Stimulated activated CD4-positive, alpha-beta T cell treated with anti-CD3 and anti-CD28 coated beads, Interleukin-12 subunit alpha, Interleukin-12 subunit beta, amount 100 ng/mL, for 48 hours (primary cell): ENCODE measurements around the gene CLMP.

ENCODE experiments used
- DNase-seq, 3 donors: peaks; one replicate each; pipeline ENCODE4 v3.0.0-alpha.2; 2020; ENCODE audit warnings: low read depth in 2 of 3, low spot score in 1 of 3

Gene CLMP

DNA sequence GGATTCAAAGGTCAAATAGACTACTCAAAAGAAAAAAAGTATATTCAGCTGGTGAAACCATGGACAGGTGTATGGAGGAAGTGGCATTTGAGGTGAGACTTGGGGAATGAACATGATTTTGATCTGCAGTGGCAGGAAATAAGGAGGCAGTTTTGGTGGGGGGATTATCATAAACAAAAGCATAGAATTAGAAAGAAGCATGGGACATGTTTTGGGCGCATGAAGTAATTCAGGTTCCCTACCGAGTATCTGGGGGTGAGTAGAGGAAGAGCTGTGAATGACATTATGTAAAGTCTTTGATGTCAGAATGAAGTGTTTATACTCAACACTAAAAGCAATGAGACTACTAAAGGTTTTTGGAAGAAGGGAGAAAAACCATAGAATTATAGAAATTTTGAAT is 3.1 kb downstream of the CLMP start:
- no peak for DNase-seq

DNA sequence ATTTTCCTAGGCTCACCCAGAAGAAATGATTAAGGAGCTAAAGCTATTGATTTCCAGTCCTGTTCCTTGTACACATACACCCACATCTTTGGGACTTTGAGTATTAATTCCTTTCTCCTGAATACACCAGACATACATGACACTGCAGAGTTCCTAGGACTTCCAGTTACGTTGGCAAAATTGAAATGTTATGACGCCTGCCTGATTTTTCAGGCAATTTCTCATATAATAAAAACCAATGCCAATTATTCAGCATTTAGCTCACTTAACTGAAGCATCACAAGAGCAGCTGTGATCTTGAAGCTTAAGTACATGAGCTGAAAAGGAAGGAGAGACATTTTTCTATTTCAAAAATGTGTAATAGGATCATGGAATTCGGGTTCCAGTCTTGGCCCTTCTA is 4.5 kb downstream of the CLMP start:
- DNase-seq, result no peak

DNA sequence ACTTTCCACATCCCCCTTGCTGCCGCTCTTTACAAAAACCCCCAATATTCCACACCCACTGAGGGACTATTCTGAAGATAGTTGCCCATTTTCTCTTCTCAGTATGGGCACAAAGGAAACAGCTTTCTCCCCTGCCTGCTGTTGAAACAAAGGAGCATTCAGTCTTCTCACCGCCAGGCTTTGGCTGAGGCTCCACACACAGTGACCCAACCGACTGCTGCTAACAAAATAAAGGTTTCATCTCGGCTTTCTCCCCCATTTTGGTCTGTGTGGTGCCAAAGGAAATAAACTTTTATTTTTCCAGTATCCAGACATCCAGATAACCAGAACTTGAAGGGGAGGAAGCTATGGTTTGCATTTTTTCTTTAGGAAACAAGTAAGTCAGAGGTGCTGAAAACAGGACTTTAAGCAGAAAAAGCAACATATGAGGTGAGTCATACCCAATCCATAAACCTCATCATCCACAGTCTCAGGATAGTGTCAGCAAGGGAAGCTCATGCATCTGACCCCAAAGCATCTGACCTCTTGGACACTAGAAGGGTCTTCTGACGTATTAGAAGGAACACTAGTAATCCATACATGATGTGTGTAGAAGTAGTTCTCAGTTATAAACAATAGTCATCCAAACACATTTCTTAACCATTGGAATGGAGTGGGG is 6.4 kb downstream of the CLMP start:
- DNase-seq, result no peak

DNA sequence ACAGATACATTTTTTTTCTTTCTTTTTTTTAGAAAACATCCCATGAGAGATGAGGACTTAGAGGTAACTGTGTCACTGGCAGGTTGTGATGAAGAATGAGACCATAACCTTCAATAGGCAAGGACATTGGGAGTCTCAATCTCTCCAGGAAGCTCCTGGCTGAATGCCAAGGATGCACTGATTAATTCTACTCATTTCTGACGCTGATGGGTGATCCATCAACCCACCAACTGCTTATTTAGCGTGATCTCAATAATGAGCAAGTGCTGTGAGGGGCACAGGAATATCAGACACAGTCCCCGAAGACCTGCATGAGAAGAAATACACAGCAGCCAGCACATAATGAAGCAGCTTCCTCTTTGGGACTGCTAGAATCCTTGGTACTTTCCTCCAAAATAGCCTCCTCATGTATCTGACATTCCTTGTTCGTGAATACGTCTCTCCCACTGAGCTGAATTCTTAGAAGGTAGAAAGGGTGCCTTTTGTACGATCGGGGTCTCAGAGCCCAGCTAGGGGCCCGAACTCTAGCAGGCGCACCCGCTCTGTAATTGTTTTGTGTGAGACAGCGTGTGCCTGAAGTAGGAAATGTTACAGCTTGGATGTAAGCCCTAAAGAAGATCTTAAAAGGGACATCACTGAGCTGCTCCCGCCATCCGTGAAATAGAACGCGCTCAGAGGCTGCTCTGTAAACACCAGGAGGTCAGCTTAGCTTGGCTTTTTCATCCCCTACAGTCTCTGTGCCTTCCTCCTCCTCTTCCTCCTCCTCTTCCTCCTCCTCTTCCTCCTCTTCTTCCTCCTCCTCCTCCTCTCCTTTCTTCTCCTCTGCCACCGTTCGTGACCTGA is 7.2 kb downstream of the CLMP start:
- no peak for DNase-seq

DNA sequence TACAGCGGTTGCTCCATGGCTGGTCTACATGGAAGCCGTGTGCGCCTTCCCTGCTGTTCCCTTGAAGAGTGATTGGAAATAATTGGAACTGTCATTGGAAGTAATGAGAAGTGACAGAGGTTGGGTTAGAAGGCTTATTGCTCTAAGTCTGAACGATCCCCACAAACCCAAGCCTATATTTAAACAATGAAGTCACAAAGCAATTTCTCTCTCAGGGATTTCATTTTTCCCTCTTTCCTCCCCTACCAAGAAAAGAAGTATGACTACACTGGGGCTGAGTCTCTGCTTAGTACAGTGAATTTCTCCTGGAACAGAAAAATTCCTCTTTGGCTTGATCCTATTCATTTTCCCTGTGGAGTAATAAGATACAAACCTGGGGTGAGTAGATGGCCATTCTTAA is 7.8 kb downstream of the CLMP start:
- DNase-seq, result no peak

DNA sequence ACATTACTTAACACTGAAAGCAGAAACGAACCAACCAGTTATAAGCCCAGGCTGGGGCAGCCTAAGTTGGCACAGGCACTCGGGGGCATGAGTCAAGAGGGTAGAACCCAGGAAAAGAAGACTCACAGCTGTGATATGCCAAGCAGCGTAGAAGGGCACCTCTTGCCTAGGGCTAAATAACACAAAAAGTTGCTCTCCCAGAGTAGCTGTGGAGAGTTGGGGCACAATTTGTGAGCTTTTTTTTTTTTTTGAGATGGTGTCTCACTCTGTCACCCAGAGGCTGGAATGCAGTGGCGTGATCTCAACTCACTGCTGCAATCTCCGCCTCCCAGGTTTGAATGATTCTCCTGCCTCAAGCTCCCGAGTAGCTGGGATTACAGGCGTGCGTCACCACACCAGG is 8.8 kb downstream of the CLMP start:
- no peak for DNase-seq

DNA sequence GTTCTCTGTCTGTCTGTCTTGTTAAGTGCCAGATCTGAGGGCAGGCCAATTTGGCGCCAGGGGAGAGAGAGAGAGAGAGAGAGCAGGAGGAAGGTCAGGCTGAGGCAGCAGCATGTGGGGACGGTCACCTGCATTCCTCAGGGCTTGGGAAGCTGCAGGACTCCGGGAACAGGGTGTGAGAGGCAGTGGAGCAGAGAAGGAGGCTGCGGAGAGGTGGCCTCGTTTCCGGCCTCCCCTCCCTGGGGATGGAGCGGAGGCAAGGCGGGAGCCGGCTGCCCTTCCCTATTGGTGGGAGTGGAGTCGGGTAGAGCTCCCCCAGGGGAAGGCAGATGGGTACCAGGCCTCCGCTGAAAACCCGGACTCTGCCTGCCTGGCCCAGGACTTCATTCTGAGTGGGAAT is 9.7 kb downstream of the CLMP start:
- DNase-seq, result no peak

DNA sequence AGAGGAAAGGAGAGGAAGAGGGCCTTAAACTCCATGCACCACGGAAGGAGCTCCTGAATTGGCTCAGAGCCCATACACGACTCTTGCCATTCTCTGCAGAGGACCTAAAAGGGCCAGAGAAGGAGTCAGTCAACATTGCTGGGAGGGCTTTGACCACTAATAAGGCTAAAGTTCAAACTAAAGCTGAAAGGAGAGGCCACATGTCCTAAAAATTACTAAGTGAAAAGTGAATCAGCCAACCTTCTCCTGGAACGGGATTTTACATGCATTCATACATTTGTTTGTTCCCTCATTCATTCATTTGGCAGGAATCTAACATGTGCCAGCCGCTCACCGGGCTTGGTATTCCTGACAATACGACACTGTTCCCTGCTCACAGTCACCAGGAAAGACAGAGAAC is 10.5 kb downstream of the CLMP start:
- DNase-seq, result no peak

DNA sequence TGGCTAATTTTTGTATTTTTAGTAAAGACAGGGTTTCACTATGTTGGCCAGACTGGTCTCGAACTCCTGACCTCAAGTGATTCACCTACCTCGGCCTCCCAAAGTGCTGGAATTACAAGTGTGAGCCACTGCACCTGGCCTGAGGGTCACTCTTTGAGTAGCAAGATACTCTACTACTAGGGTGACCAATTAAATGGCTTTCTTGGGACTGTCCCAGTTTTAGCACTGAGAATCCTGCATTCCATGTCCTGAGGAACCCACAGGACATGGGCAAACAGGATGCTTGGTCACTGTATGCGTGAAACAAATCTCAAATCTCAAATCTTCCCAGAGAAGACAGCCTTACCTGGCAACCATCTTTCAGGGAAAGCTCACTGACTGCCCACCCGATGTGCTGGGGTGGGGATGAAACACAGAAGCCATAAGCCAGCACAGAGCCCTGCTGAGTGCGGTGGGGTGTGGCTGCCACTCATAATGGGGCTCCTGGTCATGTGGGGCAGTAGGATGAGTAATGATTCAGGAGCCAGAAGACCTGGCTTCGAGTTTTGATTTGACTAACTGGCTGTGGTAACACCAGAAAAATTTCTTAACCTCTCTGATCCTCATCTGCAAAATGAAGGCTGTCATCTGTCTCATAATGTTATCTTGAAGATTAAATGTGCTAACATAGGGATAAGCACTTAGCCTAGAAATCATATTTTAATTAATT is 11.5 kb downstream of the CLMP start:
- no peak for DNase-seq

DNA sequence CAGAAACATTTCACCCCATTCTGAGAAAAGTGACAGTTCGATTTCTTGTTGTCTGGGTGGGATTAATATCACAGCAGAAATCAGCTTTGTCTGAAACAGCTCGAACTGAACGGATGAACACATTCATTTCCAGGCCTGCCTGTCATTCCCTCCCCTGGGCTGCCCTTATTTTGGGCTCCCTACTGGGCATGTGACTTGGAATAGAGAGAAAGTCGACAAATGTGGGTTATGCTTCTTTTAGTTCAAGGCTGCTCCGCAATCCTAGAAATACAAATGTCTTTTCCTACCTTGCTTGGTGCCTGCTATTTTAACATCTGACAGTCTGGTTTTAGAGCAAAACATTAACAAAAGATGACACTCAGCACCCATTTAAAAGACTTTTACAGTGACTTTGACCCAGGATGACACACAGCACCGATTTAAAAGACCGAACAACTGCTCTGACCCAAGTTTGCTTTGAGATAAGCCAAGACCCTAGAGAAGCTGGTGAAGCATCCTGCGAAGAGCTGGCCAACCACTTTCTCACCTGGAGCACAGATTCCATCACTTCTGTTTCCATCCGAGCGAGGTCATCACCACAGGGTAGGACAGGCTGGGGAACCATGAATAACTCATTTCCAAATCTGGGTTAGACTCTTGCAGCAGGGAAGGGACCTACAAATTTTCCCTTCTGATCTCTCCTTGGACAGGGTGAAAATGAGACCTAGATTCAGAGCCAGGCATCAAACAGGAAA is 13.1 kb downstream of the CLMP start:
- DNase-seq, result no peak

DNA sequence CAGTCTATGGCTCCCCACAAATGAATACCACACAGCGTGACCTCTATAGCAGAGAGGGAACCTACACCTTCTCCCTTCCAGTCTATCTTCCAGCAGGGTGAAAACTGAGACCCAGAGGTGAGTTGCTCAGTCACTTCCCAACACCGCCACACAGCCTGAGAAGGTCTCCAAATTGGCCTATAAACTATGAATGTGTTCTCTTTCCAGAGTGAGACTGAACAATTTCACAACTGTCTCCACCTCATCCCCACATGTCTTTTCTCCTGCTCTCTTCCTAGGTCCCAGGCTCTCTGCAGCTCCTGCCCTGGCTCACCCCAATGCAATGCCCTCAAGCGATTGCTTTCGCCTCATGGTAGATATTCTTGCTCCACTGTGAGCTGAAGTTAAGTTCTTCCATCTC is 14.0 kb downstream of the CLMP start:
- no peak for DNase-seq

DNA sequence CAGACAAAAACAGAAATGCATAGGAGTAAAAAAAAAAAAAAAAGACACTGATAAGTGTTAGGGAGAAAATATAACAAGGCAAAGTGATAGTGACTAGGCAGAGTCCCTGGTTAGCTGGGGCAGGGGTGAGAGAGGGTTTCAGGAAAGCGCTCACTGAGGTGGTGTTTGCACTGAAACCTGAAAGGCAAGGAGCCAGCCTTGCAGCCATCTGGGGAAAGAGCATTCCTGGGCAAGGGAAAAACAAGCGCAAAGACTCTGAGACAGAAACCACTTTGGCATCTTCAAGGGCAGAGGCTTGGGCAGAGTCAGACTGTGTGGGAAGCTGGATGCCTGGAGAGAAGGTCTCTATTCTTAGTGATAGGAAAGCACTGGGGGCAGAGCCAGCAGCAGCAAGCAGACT is 14.5 kb downstream of the CLMP start:
- no peak for DNase-seq

DNA sequence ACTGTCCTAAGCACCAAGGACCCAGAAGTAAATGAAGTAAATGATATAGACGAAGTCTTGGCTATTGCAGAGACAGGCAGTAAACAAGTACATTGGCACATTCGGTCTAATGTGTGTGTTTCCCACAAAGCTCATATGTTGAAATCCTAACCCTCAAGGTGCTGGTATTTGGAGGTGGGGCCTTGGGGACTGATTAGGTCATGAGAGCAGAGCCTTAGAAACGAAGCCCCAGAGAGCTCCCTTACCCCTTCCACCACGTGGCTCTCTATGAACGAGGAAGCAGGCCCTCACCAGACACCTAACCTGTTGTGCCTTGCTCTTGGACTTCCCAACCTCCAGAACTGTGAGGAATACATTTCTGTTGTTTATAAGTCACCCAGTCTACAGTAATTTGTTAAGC is 14.9 kb downstream of the CLMP start:
- DNase-seq, result no peak

DNA sequence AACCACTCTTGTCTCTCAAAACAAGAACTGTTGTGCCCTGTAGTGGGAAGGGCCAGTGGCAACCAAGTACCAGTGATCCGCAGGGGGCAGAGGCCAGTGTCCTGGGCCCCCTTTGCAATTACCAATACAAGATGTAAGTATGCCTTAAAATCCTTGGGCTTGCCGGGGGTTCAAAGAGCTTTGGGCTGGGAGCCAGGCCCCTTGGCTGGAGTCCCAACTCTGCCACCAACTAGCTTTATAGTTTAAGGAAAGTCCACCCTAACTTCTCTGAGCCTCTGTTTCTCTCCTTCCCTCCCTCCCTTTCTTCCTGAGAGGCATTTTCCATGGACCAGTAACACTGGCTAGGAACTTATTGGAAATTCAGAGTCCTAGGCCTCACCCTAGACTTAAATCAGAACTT is 15.5 kb downstream of the CLMP start:
- no peak for DNase-seq

DNA sequence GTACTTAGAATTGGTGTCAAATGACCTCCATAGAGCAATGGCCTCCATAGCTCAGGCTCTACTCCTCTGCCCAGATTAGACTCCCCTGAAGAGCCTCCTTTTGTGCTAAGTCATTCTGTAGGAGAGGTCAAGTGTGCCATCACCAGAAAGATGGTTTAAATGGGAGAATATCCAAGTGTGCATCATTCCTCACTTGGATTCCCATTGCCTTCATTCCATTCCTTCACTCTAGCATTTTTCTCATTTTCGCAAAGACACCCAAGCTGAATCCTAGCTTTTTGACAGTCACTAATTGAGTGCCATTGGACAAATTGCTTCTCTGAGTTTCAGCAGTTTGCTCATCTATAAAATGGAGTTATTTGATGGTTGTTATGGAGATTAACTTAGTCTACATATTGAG is 16.9 kb downstream of the CLMP start:
- DNase-seq, result no peak

DNA sequence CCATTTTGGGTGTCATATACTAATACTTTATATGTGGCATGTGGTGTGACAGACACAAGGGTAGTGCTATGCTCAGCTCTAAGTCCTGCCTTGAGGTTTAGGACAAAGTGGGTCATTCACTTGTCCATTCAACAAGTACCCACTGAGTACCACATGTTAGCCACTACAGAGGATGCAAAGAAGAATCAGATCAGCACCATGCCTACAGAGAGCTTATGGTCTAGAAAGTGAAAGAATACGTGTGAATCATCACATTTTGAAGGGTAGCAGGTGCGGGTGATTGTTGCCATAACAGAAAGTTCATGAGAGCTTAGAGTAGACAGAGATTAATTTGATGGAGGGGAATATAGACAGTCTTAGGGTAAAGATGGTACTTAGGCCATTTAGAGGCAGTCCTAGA is 18.3 kb downstream of the CLMP start:
- DNase-seq, result no peak

DNA sequence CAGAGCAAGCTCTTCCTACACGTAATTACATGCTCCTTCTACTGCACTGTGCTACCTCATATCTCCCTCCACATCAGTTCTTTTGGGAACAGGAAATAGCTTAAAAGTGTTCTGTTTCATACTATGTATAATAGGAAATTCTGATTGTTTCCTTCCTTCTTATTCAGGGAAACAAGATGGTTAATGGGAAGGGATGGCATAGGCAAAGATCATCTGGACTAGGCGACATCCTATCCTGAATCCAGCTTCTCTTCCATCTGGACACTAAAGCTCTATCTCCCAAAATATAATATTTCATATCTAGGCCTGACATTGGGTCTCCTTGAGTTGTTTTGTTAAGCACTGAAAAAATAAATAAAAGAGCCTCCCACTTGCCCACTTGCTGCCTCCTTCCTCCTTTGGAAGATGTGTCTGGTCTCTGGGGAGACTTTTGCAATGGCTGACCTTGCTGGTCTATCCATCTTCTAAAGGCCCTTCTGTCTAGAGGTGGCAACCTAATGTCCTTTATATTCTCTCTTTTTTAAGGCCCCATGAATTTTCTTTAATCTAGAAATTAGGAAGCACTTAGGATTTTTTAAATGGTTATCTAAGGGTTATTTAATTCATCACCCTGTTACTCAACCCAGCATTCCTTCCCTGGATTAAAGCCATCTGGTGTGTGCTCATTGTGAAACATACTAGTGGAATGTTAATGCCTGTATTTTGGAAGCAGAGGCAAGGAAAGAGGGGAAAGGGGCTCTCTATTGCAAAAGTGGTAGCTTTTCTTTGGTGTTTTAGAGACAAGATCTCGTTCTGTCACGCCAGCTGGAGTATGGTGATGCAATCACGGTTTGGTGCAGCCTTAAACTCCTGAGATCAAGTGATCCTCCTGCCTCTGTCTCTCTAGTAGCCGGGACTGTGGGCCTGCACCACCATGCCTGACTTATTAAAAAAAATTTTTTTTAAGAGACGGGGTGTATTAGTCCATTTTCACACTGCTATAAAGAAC is 20.6 kb downstream of the CLMP start:
- no peak for DNase-seq

DNA sequence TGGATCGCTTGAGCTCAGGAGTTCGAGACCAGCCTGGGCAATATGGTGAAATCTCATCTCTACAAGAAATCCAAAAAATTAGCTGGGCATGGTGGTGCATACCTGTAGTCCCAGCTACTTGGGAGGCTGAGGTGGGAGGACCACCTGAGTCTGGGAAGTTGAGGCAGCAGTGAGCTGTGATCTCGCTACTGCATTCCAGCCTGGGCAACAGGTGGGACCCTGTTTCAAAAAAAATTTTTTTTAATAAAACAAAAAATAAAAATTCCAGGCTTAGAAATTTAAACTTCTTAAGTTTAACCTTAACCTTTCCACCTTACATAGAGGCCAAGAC is 21.2 kb downstream of the CLMP start:
- no peak for DNase-seq

DNA sequence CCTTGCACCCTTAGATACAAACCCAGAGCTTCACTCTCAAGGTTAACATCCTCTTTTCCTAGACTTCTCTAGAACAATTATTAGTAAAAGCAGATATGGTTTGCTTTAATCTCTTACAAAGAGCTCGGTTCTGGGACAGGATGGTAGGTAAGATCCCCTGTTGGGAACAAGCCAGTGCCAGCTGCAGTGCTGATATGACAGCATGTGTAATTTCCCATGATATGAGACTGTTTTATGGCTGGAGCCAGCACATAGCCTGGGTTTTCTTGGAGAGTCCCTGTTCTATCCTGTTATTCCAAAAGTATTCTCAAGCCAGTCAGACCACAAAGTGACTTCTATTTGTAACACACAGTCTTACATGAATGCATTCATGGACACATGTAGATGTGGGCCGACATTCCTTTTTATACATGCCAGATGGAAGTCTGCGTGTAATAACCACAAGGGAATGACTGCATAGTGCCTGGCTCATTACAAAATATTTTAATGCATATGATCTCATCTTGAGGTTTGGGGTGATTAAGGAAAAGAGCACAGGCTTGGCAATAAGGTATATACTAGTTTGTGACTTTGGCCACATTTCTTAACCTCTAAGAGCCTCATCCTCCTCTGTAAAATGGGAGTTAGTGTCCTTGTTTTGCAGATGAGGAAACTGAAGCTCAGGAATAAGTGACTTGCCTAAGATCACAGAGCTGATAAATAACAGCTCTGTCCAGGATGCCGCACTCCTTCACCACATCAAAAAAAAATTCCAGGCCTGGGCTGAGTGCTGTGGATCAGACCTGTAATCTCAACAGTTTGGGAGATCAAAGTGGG is 21.8 kb downstream of the CLMP start:
- DNase-seq, result no peak

DNA sequence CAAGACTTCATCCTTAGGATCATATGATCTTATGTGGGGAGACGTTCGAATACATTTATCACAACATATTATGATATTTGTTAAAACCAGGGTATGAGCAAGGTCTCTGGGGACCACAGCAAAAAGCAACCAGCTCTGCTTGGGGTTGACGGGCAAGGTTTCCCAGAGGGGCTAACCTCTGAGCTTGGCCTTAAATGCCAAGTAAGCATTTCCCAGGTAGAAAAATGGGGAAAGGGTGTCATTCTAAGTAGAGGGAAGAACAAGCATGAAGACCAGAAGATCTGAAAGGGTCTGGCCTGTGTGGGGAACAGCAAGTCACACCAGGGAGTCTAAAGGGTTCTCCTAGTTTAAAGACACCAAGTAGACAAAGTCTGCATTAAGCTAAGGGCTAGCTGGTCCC is 24.1 kb downstream of the CLMP start:
- no peak for DNase-seq
